Large intestine (tissue), 3 donors: ENCODE measurements around the gene UBE2G2. TPM values are rescaled to one million over a fixed set of nuclear protein-coding genes. Genes with fewer than 3 reads are reported as not detected.

Experiments
- DNase-seq, 2 donors: peaks; one replicate each; pipeline versions ENCODE4 v3.0.0 to v3.0.0-alpha.2; 2013
- H3K27ac ChIP-seq: one replicate; pipeline ENCODE4 v1.5.1; 2013; ENCODE audit warnings: low read length
- H3K27me3 ChIP-seq: 2 replicates; pipeline ENCODE4 v1.6.1; 2013; ENCODE audit warnings: low read length; ENCODE audit not compliant: control insufficient read depth, insufficient read depth
- H3K36me3 ChIP-seq: 2 replicates; pipeline ENCODE4 v1.6.1; 2013; ENCODE audit warnings: low read length; ENCODE audit not compliant: control insufficient read depth, insufficient read depth
- H3K4me1 ChIP-seq: one replicate; pipeline ENCODE4 v1.6.1; 2013; ENCODE audit warnings: low read length; ENCODE audit not compliant: control insufficient read depth, insufficient read depth
- H3K4me3 ChIP-seq: one replicate; pipeline ENCODE4 v1.5.1; 2013; ENCODE audit warnings: low read length
- H3K9me3 ChIP-seq: one replicate; pipeline ENCODE4 v1.6.1; 2013; ENCODE audit warnings: mild to moderate bottlenecking, low read depth, low read length, moderate library complexity; ENCODE audit not compliant: control insufficient read depth
- WGBS: methylation state at CpG from one replicate; pipeline ENCODE4 v1.1.5; 2013; ENCODE audit warnings: low lambda C conversion rate; ENCODE audit not compliant: insufficient coverage; 5-methylcytosine and 5-hydroxymethylcytosine counted together
- polyA plus RNA-seq: library from polyadenylated mRNA; unstranded; fragments of 120-200 nt; gene quantifications from one replicate; pipeline ENCODE4 v1.2.1, GENCODE V29; 2013

Gene UBE2G2
- polyA plus RNA-seq, 1 donor: 97.1 TPM

GRCh38 chr21:44802396-44803153 lies 955 bp upstream of the UBE2G2 start:
- Histone ChIP-seq H3K4me1 (peaks cover 8% of the 10 kb centered on the region), H3K36me3 (peaks cover 38% of the 10 kb centered on the region), H3K9me3 (no peaks in the 10 kb centered on the region), H3K27ac (no peak overlapping the region), H3K4me3 (peak overlapping the region; percentile 76), H3K27me3 (no peaks in the 10 kb centered on the region)
- peak in 1 of 2 donors; percentile 32 for DNase-seq
- WGBS: 19% methylated on average over 2 of the region's 32 CpGs

DNA sequence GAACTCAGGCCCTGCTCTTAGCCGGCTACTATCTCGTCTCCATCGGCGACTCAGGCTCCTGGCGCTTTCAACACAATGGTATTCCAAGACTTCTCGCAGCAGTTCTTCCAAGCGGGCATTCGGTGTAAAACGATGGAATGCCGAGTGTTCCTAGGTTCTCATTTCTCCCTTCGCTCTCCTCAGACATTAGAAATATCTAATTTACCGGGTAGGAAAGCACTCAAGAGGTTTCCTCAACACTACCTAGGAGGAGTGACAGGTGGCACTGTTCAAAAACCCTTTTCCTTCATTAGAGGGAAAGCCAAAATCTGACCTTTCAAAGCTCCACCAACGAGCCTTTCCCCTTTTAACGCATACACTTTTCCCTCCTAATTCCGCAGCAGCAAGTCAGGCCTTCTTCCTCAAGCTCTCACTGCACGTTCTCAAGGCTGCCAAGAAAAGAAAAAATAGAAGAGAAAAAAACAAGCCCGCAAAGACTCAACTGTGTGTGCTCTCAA lies 601 bp downstream of the UBE2G2 start:
- H3K9me3 ChIP-seq: no peaks in the 10 kb centered on the region
- H3K4me3 ChIP-seq: peak overlapping the region; percentile 76
- peaks cover 29% of the 10 kb centered on the region for H3K36me3 ChIP-seq
- no peaks in the 10 kb centered on the region for H3K27me3 ChIP-seq
- peak overlapping the region; percentile 41 for H3K27ac ChIP-seq
- DNase-seq: peak in 1 of 2 donors; percentile 49
- peaks cover 8% of the 10 kb centered on the region for H3K4me1 ChIP-seq
- 0% methylated on average over 1 of the region's 17 CpGs for WGBS

DNA sequence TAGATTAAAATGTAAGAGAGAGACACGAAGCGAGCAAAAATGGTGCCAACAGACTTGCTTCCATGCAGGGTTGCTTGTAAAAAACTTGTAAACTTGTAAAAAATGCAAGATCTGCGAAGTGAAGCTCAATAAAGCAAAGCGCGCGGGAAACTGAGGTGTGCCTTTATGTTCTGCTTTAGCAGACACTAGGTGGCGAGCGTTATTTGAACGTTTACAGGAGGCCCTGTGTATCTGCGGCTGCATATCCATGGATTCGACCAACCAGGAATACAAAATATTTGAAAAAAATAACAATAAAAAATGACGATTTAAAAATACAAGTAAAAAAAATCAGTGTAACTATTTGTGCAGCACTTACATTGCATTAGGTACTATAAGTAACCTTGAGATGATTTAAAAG lies 1.5 kb downstream of the UBE2G2 start:
- peak overlapping the region; percentile 76 for H3K4me3 ChIP-seq

GRCh38 chr21:44799646-44800045 lies 2.0 kb downstream of the UBE2G2 start:
- no peak overlapping the region for H3K4me3 ChIP-seq
- no CpG with 5 or more reads among the region's 1 CpG for WGBS

More for the DNA sequence above, 1.5 kb downstream of the UBE2G2 start:
- Histone ChIP-seq H3K36me3 (peaks cover 20% of the 10 kb centered on the region), H3K27ac (no peak overlapping the region), H3K4me1 (peaks cover 8% of the 10 kb centered on the region), H3K27me3 (no peaks in the 10 kb centered on the region), H3K9me3 (no peaks in the 10 kb centered on the region)
- peak in 1 of 2 donors; percentile 10 for DNase-seq
- WGBS: 46% methylated on average over 2 of the region's 12 CpGs

GRCh38 chr21:44797775-44798174 lies 3.8 kb downstream of the UBE2G2 start:
- H3K27ac ChIP-seq: no peak overlapping the region
- no peaks in the 10 kb centered on the region for H3K27me3 ChIP-seq
- H3K36me3 ChIP-seq: peaks cover 8% of the 10 kb centered on the region
- H3K4me1 ChIP-seq: peaks cover 18% of the 10 kb centered on the region
- H3K9me3 ChIP-seq: no peaks in the 10 kb centered on the region
- H3K4me3 ChIP-seq: no peak overlapping the region
- WGBS: no CpG with 5 or more reads among the region's 2 CpGs
- DNase-seq: no peak

More at GRCh38 chr21:44799646-44800045, 2.0 kb downstream of the UBE2G2 start:
- no peak for DNase-seq
- H3K27ac ChIP-seq: no peak overlapping the region
- no peaks in the 10 kb centered on the region for H3K27me3 ChIP-seq
- H3K9me3 ChIP-seq: no peaks in the 10 kb centered on the region
- H3K4me1 ChIP-seq: peaks cover 8% of the 10 kb centered on the region
- peaks cover 15% of the 10 kb centered on the region for H3K36me3 ChIP-seq

GRCh38 chr21:44795342-44795741 lies 6.3 kb downstream of the UBE2G2 start:
- DNase-seq: no peak
- H3K36me3 ChIP-seq: peaks cover 12% of the 10 kb centered on the region
- no peak overlapping the region for H3K27ac ChIP-seq
- H3K4me1 ChIP-seq: peaks cover 31% of the 10 kb centered on the region
- WGBS: 93% methylated on average over 4 of the region's 11 CpGs
- no peak overlapping the region for H3K4me3 ChIP-seq
- no peaks in the 10 kb centered on the region for H3K27me3 ChIP-seq
- no peaks in the 10 kb centered on the region for H3K9me3 ChIP-seq

DNA sequence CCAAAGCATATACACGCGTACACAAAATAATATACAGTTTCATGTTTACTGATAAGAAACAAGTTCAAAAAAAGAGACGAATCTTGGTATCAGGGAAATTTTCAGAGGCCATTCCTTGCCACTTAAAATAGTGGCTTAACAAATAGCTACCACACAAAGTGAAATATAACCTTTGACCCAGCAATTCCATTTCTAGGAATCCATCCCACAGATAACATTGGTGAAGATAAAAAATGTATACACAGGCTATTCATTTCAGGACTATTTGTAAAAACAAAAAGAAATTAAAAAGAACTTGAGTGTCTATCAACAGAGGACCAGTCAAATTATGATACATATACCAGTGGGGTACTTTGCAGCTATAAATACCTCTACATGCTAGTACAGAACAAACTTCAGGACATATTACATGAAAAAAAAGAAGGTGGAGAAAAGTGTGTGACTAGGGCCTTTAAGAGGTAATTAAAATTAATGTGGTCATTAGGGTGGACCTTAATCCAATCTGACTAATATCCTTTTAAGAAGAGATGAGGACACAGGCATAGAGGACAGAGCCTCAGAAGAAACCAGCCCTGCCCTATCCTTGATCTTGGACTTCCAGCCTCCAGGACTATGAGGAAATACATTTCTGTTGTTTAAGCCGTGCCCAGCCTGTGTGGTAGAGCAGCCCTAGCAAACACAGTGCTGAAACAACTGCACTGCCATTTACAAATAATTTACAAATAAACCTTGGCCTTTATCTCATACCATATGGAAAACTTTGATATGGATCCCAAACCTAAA lies 7.8 kb downstream of the UBE2G2 start:
- 5% methylated on average over 3 of the region's 4 CpGs for WGBS
- Histone ChIP-seq H3K27ac (peak overlapping the region; percentile 66), H3K27me3 (no peaks in the 10 kb centered on the region), H3K9me3 (no peaks in the 10 kb centered on the region), H3K36me3 (peaks cover 11% of the 10 kb centered on the region), H3K4me3 (no peak overlapping the region), H3K4me1 (peaks cover 25% of the 10 kb centered on the region)
- peak in 1 of 2 donors; percentile 44 for DNase-seq

- peak; percentile 77 to 81 for DNase-seq
- WGBS: 50% methylated on average over 1 of the region's 10 CpGs
- Histone ChIP-seq H3K4me1 (peaks cover 25% of the 10 kb centered on the region), H3K27me3 (no peaks in the 10 kb centered on the region), H3K27ac (peak overlapping the region; percentile 66), H3K36me3 (peaks cover 7% of the 10 kb centered on the region), H3K9me3 (no peaks in the 10 kb centered on the region), H3K4me3 (no peak overlapping the region)
These were observed 8.7 kb downstream of the UBE2G2 start for GRCh38 chr21:44792702-44793591.

GRCh38 chr21:44791993-44792392 lies 9.6 kb downstream of the UBE2G2 start:
- Histone ChIP-seq H3K36me3 (peaks cover 7% of the 10 kb centered on the region), H3K9me3 (no peaks in the 10 kb centered on the region), H3K27me3 (no peaks in the 10 kb centered on the region), H3K4me1 (peaks cover 25% of the 10 kb centered on the region), H3K27ac (peak overlapping the region; percentile 66), H3K4me3 (no peak overlapping the region)
- peak; percentile 54 to 78 for DNase-seq
- WGBS: no CpG with 5 or more reads among the region's 5 CpGs

GRCh38 chr21:44791246-44791645 lies 10.4 kb downstream of the UBE2G2 start:
- Histone ChIP-seq H3K27me3 (no peaks in the 10 kb centered on the region), H3K9me3 (no peaks in the 10 kb centered on the region), H3K27ac (peak overlapping the region; percentile 66), H3K36me3 (peaks cover 4% of the 10 kb centered on the region), H3K4me3 (no peak overlapping the region), H3K4me1 (peaks cover 25% of the 10 kb centered on the region)
- no peak for DNase-seq
- no CpG with 5 or more reads among the region's 5 CpGs for WGBS
